ENCODE results near the gene SIK2. TPM values are rescaled to one million over a fixed set of nuclear protein-coding genes. Genes with fewer than 3 reads are reported as not detected.
A peak's percentile ranks its signal among the peaks of the same experiment; 100 is the strongest.

Gene SIK2
- total and polyA plus RNA-seq, 11 donors: 4.1 to 45.8 (median 27.5) TPM

DNA sequence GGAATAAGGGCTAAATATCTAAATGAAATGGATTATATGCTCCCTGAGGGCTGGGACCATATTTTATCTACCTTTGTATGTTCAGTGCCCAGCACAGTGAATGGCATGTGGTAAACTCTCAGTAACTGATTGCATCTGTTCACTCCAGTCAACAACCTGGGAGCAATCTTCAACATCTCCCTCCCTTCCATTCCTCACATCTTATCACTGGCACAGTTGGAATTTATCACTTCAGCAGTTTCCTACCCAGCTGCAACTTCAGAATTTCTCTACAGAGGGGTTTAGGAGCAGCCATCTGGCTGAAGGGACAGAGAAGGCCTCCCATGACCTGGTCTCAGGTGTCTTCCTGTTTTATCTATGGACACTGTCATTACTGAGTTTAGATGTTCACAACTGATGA, 9.8 kb upstream of the SIK2 start:
- no peak for TF ChIP-seq CTCF (IDR thresholded peaks at IDR 0.05)
- no peak for TF ChIP-seq POLR2A (IDR thresholded peaks at IDR 0.05)
- no peak for ATAC-seq
- intact Hi-C loops (cut with DNase I): loop anchor here in 1 of 10 donors (5.0 kb wide), 1 partner anchor 255 kb away; no protein-coding TSS in a partner anchor

GRCh38 chr11:111596319-111596718, 5.9 kb upstream of the SIK2 start:
- intact Hi-C loops (cut with DNase I): loop anchor here in 1 of 10 donors (5.0 kb wide), 1 partner anchor 246 kb away; no protein-coding TSS in a partner anchor
- Histone ChIP-seq H3K36me3 (no peaks in the 10 kb centered on the region), H3K9me3 (no peaks in the 10 kb centered on the region), H3K4me3 (no peak overlapping the region), H3K4me1 (peaks cover 0 to 13% (median 1%) of the 10 kb centered on the region in 12 donors), H3K27me3 (no peaks in the 10 kb centered on the region), H3K27ac (no peak overlapping the region)
- 85 to 91% (median 87%) methylated on average over 1 of the region's 1 CpG for WGBS, 4 donors
- no peak for DNase-seq
- no peak for ATAC-seq
- TF ChIP-seq CTCF (IDR thresholded peaks at IDR 0.05) (no peak), POLR2A (IDR thresholded peaks at IDR 0.05) (no peak)

More for the DNA sequence above, 9.8 kb upstream of the SIK2 start:
- Histone ChIP-seq H3K4me3 (no peak overlapping the region), H3K36me3 (no peaks in the 10 kb centered on the region), H3K9me3 (peaks cover 0 to 6% (median 0%) of the 10 kb centered on the region in 12 donors), H3K4me1 (peaks cover 0 to 2% (median 0%) of the 10 kb centered on the region in 12 donors), H3K27ac (no peak overlapping the region), H3K27me3 (no peaks in the 10 kb centered on the region)
- DNase-seq: no peak

- intact Hi-C loops (cut with DNase I): loop anchor here in 1 of 10 donors (5.0 kb wide), 1 partner anchor 244 kb away; no protein-coding TSS in a partner anchor
- no peak for TF ChIP-seq POLR2A (IDR thresholded peaks at IDR 0.05)
- TF ChIP-seq CTCF (IDR thresholded peaks at IDR 0.05): no peak
- H3K4me1 ChIP-seq: peaks cover 0 to 18% (median 6%) of the 10 kb centered on the region in 12 donors
- 45 to 54% (median 51%) methylated on average over 1 of the region's 1 CpG for WGBS, 4 donors
- DNase-seq (no peak), ATAC-seq (no peak)
- H3K27ac ChIP-seq: no peak overlapping the region
- H3K27me3 ChIP-seq: no peaks in the 10 kb centered on the region
- no peaks in the 10 kb centered on the region for H3K36me3 ChIP-seq
- H3K9me3 ChIP-seq: no peaks in the 10 kb centered on the region
- peak overlapping the region in 3 of 12 donors; percentile 8 to 33 (median 30) for H3K4me3 ChIP-seq
These were observed 4.1 kb upstream of the SIK2 start for GRCh38 chr11:111598148-111598547.

DNA sequence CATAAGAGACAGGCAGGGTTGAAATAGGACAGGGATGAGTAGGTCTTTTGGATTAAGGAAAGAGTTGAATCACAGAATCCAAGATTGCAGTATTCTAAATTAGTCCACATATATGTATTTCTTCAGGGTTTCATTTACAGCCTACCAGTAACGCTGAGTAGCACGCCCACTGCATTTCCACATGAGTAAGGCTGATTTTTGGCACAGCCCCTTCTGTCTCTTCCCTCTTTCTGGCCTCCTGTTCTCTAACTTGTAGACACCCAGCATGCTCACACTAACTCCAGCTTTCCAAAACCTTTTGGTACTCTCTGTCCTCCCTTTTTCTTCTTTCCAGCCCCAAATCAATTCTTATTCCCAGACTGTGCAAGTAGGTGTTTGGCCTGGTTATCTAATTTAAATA, 3.7 kb upstream of the SIK2 start:
- intact Hi-C loops (cut with DNase I): loop anchor here in 1 of 10 donors (5.0 kb wide), 1 partner anchor 244 kb away; no protein-coding TSS in a partner anchor
- WGBS, 4 donors: 68 to 78% (median 73%) methylated on average over 2 of the region's 2 CpGs
- no peak for ATAC-seq

More for the DNA sequence above, 3.7 kb upstream of the SIK2 start:
- Histone ChIP-seq H3K9me3 (no peaks in the 10 kb centered on the region), H3K27ac (no peak overlapping the region), H3K27me3 (no peaks in the 10 kb centered on the region), H3K4me3 (no peak overlapping the region), H3K36me3 (no peaks in the 10 kb centered on the region), H3K4me1 (peaks cover 0 to 18% (median 7%) of the 10 kb centered on the region in 12 donors)
- peak in 1 of 5 donors; percentile 38 for DNase-seq
- TF ChIP-seq POLR2A (IDR thresholded peaks at IDR 0.05) (no peak), CTCF (IDR thresholded peaks at IDR 0.05) (no peak)
